Stimulated activated CD4-positive, alpha-beta T cell treated with anti-CD3 and anti-CD28 coated beads, Interleukin-15, amount 100 ng/mL, for 24 hours (primary cell): Measurements from ENCODE around the gene PPP2R5C.
"Not testable (repeated sequence)": the region's sequence is repeated elsewhere in the genome, so short reads cannot be mapped to it uniquely, and the experiment has no call there.

ENCODE experiments used
- DNase-seq: peaks from one replicate; pipeline ENCODE4 v3.0.0-alpha.2; 2020

Gene PPP2R5C

GRCh38 chr14:101727611-101728366 is 33.7 kb upstream of the PPP2R5C start:
- no peak for DNase-seq

- no peak for DNase-seq
These were observed 33.2 kb upstream of the PPP2R5C start for GRCh38 chr14:101728367-101728742.

GRCh38 chr14:101729382-101729781 is 32.1 kb upstream of the PPP2R5C start:
- no peak for DNase-seq

GRCh38 chr14:101730157-101730556 is 31.4 kb upstream of the PPP2R5C start:
- DNase-seq = not testable (repeated sequence)

- no peak for DNase-seq
These were observed 30.8 kb upstream of the PPP2R5C start for GRCh38 chr14:101730626-101731186.

- DNase-seq = peak; percentile 93
These were observed 30.1 kb upstream of the PPP2R5C start for GRCh38 chr14:101731187-101732080.

- DNase-seq = no peak
These were observed 29.4 kb upstream of the PPP2R5C start for GRCh38 chr14:101732118-101732517.

- DNase-seq = no peak
These were observed 28.3 kb upstream of the PPP2R5C start for GRCh38 chr14:101733211-101733610.

GRCh38 chr14:101734246-101734847 is 27.2 kb upstream of the PPP2R5C start:
- DNase-seq = no peak

- no peak for DNase-seq
These were observed 26.1 kb upstream of the PPP2R5C start for GRCh38 chr14:101735453-101735852.

GRCh38 chr14:101736071-101736470 is 25.4 kb upstream of the PPP2R5C start:
- DNase-seq = no peak

GRCh38 chr14:101736585-101736984 is 24.9 kb upstream of the PPP2R5C start:
- no peak for DNase-seq

- DNase-seq = peak; percentile 31
These were observed 23.8 kb upstream of the PPP2R5C start for GRCh38 chr14:101737414-101738339.

- no peak for DNase-seq
These were observed 22.7 kb upstream of the PPP2R5C start for GRCh38 chr14:101738703-101739320.

GRCh38 chr14:101739446-101740141 is 21.9 kb upstream of the PPP2R5C start:
- DNase-seq = no peak

- no peak for DNase-seq
These were observed 20.5 kb upstream of the PPP2R5C start for GRCh38 chr14:101740981-101741380.

- DNase-seq = no peak
These were observed 17.8 kb upstream of the PPP2R5C start for GRCh38 chr14:101743701-101744100.

GRCh38 chr14:101744382-101744781 is 17.1 kb upstream of the PPP2R5C start:
- not testable (repeated sequence) for DNase-seq

GRCh38 chr14:101749756-101750155 is 11.8 kb upstream of the PPP2R5C start:
- DNase-seq = not testable (repeated sequence)

GRCh38 chr14:101754893-101755292 is 6.6 kb upstream of the PPP2R5C start:
- no peak for DNase-seq
